Neural progenitor cell (in vitro differentiated cells): ENCODE data around the gene RANBP1. TPM values are rescaled to one million over a fixed set of nuclear protein-coding genes. Genes with fewer than 3 reads are reported as not detected.

Experiments
- DNase-seq: peaks from one replicate; pipeline ENCODE4 v3.0.0-alpha.2; 2016; ENCODE audit warnings: low spot score
- H2AFZ ChIP-seq: fragments of 200-600 bp; sonication (generic); replicated peaks from 2 replicates; pipeline ENCODE4 v1.6.1; 2016; ENCODE audit warnings: antibody characterized with exemption
- H3F3A ChIP-seq: fragments of 200-600 bp; sonication (generic); 2 replicates; pipeline ENCODE4 v1.6.1; 2016; ENCODE audit warnings: antibody characterized with exemption, low read depth
- H3K27ac ChIP-seq: fragments of 200-600 bp; sonication (generic); 2 replicates; pipeline ENCODE4 v1.5.1; 2016; ENCODE audit warnings: mild to moderate bottlenecking
- H3K27me3 ChIP-seq: fragments of 200-600 bp; sonication (generic); 2 replicates; pipeline ENCODE4 v1.6.1; 2016; ENCODE audit warnings: mild to moderate bottlenecking, moderate library complexity
- H3K36me3 ChIP-seq: fragments of 200-600 bp; sonication (generic); 2 replicates; pipeline ENCODE4 v1.5.1; 2016
- H3K4me1 ChIP-seq: fragments of 200-600 bp; sonication (generic); 2 replicates; pipeline ENCODE4 v1.6.1; 2016; ENCODE audit warnings: mixed run types
- H3K4me2 ChIP-seq: fragments of 200-600 bp; sonication (generic); 2 replicates; pipeline ENCODE4 v1.6.1; 2016
- H3K4me3 ChIP-seq: fragments of 200-600 bp; sonication (generic); 2 replicates; pipeline ENCODE4 v1.5.1; 2016
- H3K79me2 ChIP-seq: fragments of 200-600 bp; sonication (generic); 2 replicates; pipeline ENCODE4 v1.6.1; 2016; ENCODE audit warnings: low read depth
- H3K9ac ChIP-seq: fragments of 200-600 bp; sonication (generic); 2 replicates; pipeline ENCODE4 v1.6.1; 2016
- H3K9me3 ChIP-seq: fragments of 200-600 bp; sonication (generic); 2 replicates; pipeline ENCODE4 v1.5.1; 2016; ENCODE audit warnings: low read depth
- H4K20me1 ChIP-seq: fragments of 200-600 bp; sonication (generic); 2 replicates; pipeline ENCODE4 v1.6.1; 2016; ENCODE audit warnings: low read depth
- H3K27ac Mint-ChIP-seq: 3 replicates; pipeline ENCODE4 v1.8.0; 2021; ENCODE audit warnings: mixed read lengths
- H3K27me3 Mint-ChIP-seq: 2 replicates; pipeline ENCODE4 v1.8.0; 2022; ENCODE audit warnings: low read depth, mild to moderate bottlenecking, inconsistent platforms, moderate library complexity, mixed read lengths; ENCODE audit not compliant: insufficient read depth
- H3K36me3 Mint-ChIP-seq: 3 replicates; pipeline ENCODE4 v1.8.0; 2021; ENCODE audit warnings: mixed read lengths
- H3K4me1 Mint-ChIP-seq: 3 replicates; pipeline ENCODE4 v1.8.0; 2021; ENCODE audit warnings: mixed read lengths
- H3K4me3 Mint-ChIP-seq: 3 replicates; pipeline ENCODE4 v1.8.0; 2021; ENCODE audit warnings: mild to moderate bottlenecking, moderate library complexity, mixed read lengths
- H3K9me3 Mint-ChIP-seq: 3 replicates; pipeline ENCODE4 v1.8.0; 2020; ENCODE audit warnings: mixed read lengths
- CTCF ChIP-seq: fragments of 200-600 bp; sonication (generic); IDR thresholded peaks from 2 replicates; pipeline ENCODE4 v1.5.1; 2017; ENCODE audit warnings: antibody characterized with exemption, mild to moderate bottlenecking
- EZH2 ChIP-seq: fragments of 200-600 bp; sonication (generic); IDR thresholded peaks from 2 replicates; pipeline ENCODE4 v1.6.1; 2017; ENCODE audit warnings: antibody characterized with exemption, mild to moderate bottlenecking, moderate library complexity
- EZH2phosphoT487 ChIP-seq: fragments of 200-600 bp; sonication (generic); IDR thresholded peaks from 2 replicates; pipeline ENCODE4 v1.6.1; 2017; ENCODE audit warnings: antibody characterized with exemption
- total RNA-seq: library from RNA; depleted of rRNA; stranded (reverse); fragments of >200 nt; gene quantifications from 2 replicates; pipeline ENCODE4 v1.2.3, GENCODE V29; 2015; ENCODE audit warnings: low replicate concordance

Gene RANBP1
- total RNA-seq, 1 donor from 2014 or later = 918 TPM

- no peak overlapping the region for H3K27ac Mint-ChIP-seq
- no peak for DNase-seq
- Histone ChIP-seq H3K4me1 (no peaks in the 10 kb centered on the region), H3K4me2 (no peak overlapping the region), H4K20me1 (peaks cover 33% of the 10 kb centered on the region), H3F3A (no peaks in the 10 kb centered on the region), H3K9me3 (no peaks in the 10 kb centered on the region), H3K27ac (no peak overlapping the region), H3K4me3 (no peak overlapping the region), H2AFZ (no peak overlapping the region), H3K9ac (no peak overlapping the region), H3K79me2 (no peaks in the 10 kb centered on the region), H3K36me3 (no peaks in the 10 kb centered on the region), H3K27me3 (no peaks in the 10 kb centered on the region)
- TF ChIP-seq CTCF (no peak), EZH2phosphoT487 (no peak), EZH2 (no peak)
- H3K4me1 Mint-ChIP-seq = peaks cover 5% of the 10 kb centered on the region
- H3K4me3 Mint-ChIP-seq = no peak overlapping the region
- H3K27me3 Mint-ChIP-seq = no peaks in the 10 kb centered on the region
- no peaks in the 10 kb centered on the region for H3K9me3 Mint-ChIP-seq
- no peaks in the 10 kb centered on the region for H3K36me3 Mint-ChIP-seq
These were observed 25.5 kb downstream of the RANBP1 start for GRCh38 chr22:20141186-20142077.

GRCh38 chr22:20142711-20143621 is 27.1 kb downstream of the RANBP1 start:
- H3K27me3 Mint-ChIP-seq = no peaks in the 10 kb centered on the region
- H3K36me3 Mint-ChIP-seq = no peaks in the 10 kb centered on the region
- H3K9me3 Mint-ChIP-seq = no peaks in the 10 kb centered on the region
- Histone ChIP-seq H3F3A (no peaks in the 10 kb centered on the region), H3K36me3 (no peaks in the 10 kb centered on the region), H3K9me3 (no peaks in the 10 kb centered on the region), H2AFZ (no peak overlapping the region), H3K4me2 (no peak overlapping the region), H3K9ac (no peak overlapping the region), H3K27ac (no peak overlapping the region), H4K20me1 (peaks cover 17% of the 10 kb centered on the region), H3K4me1 (no peaks in the 10 kb centered on the region), H3K4me3 (no peak overlapping the region), H3K27me3 (no peaks in the 10 kb centered on the region), H3K79me2 (no peaks in the 10 kb centered on the region)
- H3K27ac Mint-ChIP-seq = no peak overlapping the region
- H3K4me3 Mint-ChIP-seq = no peak overlapping the region
- peaks cover 4% of the 10 kb centered on the region for H3K4me1 Mint-ChIP-seq
- TF ChIP-seq CTCF (no peak), EZH2 (no peak), EZH2phosphoT487 (no peak)
- DNase-seq = no peak

GRCh38 chr22:20143883-20144665 is 28.2 kb downstream of the RANBP1 start:
- H3K9me3 Mint-ChIP-seq = no peaks in the 10 kb centered on the region
- no peaks in the 10 kb centered on the region for H3K36me3 Mint-ChIP-seq
- no peak overlapping the region for H3K27ac ChIP-seq
- H3K27me3 Mint-ChIP-seq = no peaks in the 10 kb centered on the region
- H3K4me3 ChIP-seq = no peak overlapping the region
- peaks cover 6% of the 10 kb centered on the region for H4K20me1 ChIP-seq
- no peaks in the 10 kb centered on the region for H3K79me2 ChIP-seq
- no peak overlapping the region for H2AFZ ChIP-seq
- H3K36me3 ChIP-seq = no peaks in the 10 kb centered on the region
- DNase-seq = no peak
- H3F3A ChIP-seq = no peaks in the 10 kb centered on the region
- H3K9ac ChIP-seq = no peak overlapping the region
- no peaks in the 10 kb centered on the region for H3K27me3 ChIP-seq
- H3K27ac Mint-ChIP-seq = no peak overlapping the region
- H3K4me3 Mint-ChIP-seq = no peak overlapping the region
- no peak overlapping the region for H3K4me2 ChIP-seq
- no peaks in the 10 kb centered on the region for H3K4me1 ChIP-seq
- H3K9me3 ChIP-seq = no peaks in the 10 kb centered on the region
- TF ChIP-seq CTCF (no peak), EZH2phosphoT487 (no peak)
- H3K4me1 Mint-ChIP-seq = peaks cover 4% of the 10 kb centered on the region
